KMS-11 (cell line): ENCODE measurements around the gene DENND1C.

Experiments
- H2AFZ ChIP-seq: fragments of 200-600 bp; sonication (generic); 2 replicates; pipeline ENCODE4 v1.6.1; 2016; ENCODE audit warnings: antibody characterized with exemption, mixed run types, low read depth
- H3K27ac ChIP-seq: fragments of 200-600 bp; sonication (generic); 2 replicates; pipeline ENCODE4 v1.6.1; 2016; ENCODE audit warnings: mild to moderate bottlenecking, mixed run types
- H3K27me3 ChIP-seq: fragments of 200-600 bp; sonication (generic); 2 replicates; pipeline ENCODE4 v1.6.1; 2017; ENCODE audit warnings: mild to moderate bottlenecking, low read depth, mixed run types, moderate library complexity; ENCODE audit not compliant: insufficient read depth
- H3K36me3 ChIP-seq: fragments of 200-600 bp; sonication (generic); 2 replicates; pipeline ENCODE4 v1.6.1; 2017; ENCODE audit warnings: mild to moderate bottlenecking, mixed run types; ENCODE audit not compliant: insufficient read depth
- H3K4me1 ChIP-seq: fragments of 200-600 bp; sonication (generic); 2 replicates; pipeline ENCODE4 v1.6.1; 2016; ENCODE audit warnings: mild to moderate bottlenecking, low read depth, mixed run types; ENCODE audit not compliant: poor library complexity, severe bottlenecking
- H3K4me2 ChIP-seq: fragments of 200-600 bp; sonication (generic); 2 replicates; pipeline ENCODE4 v1.7.0; 2016; ENCODE audit warnings: mild to moderate bottlenecking, mixed run types
- H3K4me3 ChIP-seq: fragments of 200-600 bp; sonication (generic); IDR thresholded peaks from 2 replicates; pipeline ENCODE4 v1.6.1; 2017; ENCODE audit warnings: low read depth, low read length, mixed read lengths; ENCODE audit not compliant: insufficient read depth
- H3K79me2 ChIP-seq: fragments of 200-600 bp; sonication (generic); 2 replicates; pipeline ENCODE4 v1.6.1; 2016; ENCODE audit warnings: low read depth, mixed run types; ENCODE audit not compliant: insufficient read depth
- H3K9ac ChIP-seq: fragments of 200-600 bp; sonication (generic); 2 replicates; pipeline ENCODE4 v1.6.1; 2016; ENCODE audit warnings: mild to moderate bottlenecking, mixed run types
- H4K20me1 ChIP-seq: fragments of 200-600 bp; sonication (generic); 2 replicates; pipeline ENCODE4 v1.6.1; 2016; ENCODE audit warnings: mild to moderate bottlenecking, mixed run types; ENCODE audit not compliant: insufficient read depth
- TF ChIP-seq, protein P1 (sequence below): fragments of 200-600 bp; sonication (generic); conservative IDR thresholded peaks from 2 replicates; pipeline ENCODE4 v1.6.1; 2017; ENCODE audit warnings: low read depth, mild to moderate bottlenecking, antibody characterized with exemption, low read length, moderate library complexity, mixed read lengths

DENND1C gene

DNA sequence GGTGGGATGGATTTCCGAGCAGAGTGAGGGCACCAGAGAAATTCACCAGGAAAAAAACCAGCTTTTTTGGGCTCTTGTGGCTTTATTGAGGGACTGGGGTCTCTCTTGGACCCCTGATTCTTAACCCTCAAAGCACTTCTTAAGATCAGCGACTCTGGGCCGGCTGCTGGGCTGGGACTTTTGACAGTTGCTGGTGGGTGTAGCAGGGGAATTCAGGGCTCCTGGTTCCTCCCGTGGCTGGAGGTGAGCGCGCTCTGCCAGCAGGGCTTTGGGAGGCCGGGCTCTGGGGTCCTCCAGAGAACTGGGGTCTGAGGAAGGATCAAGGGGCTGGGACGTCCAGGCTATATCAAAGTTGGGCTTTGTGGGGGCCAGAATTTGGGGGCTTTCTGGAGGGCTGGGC is 14.2 kb downstream of the DENND1C start:
- H2AFZ ChIP-seq = no peak overlapping the region
- TF ChIP-seq, protein P1, sequence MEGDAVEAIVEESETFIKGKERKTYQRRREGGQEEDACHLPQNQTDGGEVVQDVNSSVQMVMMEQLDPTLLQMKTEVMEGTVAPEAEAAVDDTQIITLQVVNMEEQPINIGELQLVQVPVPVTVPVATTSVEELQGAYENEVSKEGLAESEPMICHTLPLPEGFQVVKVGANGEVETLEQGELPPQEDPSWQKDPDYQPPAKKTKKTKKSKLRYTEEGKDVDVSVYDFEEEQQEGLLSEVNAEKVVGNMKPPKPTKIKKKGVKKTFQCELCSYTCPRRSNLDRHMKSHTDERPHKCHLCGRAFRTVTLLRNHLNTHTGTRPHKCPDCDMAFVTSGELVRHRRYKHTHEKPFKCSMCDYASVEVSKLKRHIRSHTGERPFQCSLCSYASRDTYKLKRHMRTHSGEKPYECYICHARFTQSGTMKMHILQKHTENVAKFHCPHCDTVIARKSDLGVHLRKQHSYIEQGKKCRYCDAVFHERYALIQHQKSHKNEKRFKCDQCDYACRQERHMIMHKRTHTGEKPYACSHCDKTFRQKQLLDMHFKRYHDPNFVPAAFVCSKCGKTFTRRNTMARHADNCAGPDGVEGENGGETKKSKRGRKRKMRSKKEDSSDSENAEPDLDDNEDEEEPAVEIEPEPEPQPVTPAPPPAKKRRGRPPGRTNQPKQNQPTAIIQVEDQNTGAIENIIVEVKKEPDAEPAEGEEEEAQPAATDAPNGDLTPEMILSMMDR = no peak
- H3K9ac ChIP-seq = no peak overlapping the region
- no peaks in the 10 kb centered on the region for H3K4me1 ChIP-seq
- H3K27me3 ChIP-seq = peaks cover 26% of the 10 kb centered on the region; the same call in 1 of the 2 replicates
- H3K27ac ChIP-seq = no peak overlapping the region
- H3K4me3 ChIP-seq = no peak overlapping the region
- H4K20me1 ChIP-seq = no peaks in the 10 kb centered on the region
- no peaks in the 10 kb centered on the region for H3K79me2 ChIP-seq
- H3K4me2 ChIP-seq = no peak overlapping the region
- no peaks in the 10 kb centered on the region for H3K36me3 ChIP-seq

DNA sequence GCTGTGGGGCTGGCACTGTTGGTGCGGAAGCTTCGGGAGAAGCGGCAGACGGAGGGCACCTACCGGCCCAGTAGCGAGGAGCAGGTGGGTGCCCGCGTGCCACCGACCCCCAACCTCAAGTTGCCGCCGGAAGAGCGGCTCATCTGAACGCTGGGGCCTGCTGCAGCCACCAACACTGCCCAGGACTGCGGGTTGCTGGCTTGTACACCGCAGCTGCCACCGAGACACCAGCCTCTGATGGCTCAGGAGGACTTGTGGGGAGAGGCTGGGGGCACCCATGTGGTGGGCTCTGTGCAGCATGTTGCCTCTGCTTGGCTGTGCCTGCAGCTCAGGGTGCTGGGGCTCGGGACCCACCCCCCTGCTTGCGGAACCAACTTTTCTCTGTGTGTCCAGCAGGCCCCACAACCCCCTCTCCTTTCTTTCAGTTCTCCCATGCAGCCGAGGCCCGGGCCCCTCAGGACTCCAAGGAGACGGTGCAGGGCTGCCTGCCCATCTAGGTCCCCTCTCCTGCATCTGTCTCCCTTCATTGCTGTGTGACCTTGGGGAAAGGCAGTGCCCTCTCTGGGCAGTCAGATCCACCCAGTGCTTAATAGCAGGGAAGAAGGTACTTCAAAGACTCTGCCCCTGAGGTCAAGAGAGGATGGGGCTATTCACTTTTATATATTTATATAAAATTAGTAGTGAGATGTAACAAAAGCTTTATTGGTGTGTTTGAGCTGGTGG is 14.9 kb downstream of the DENND1C start:
- Histone ChIP-seq H3K9ac (no peak overlapping the region), H3K27ac (no peak overlapping the region), H4K20me1 (no peaks in the 10 kb centered on the region), H3K36me3 (no peaks in the 10 kb centered on the region), H3K4me1 (no peaks in the 10 kb centered on the region), H2AFZ (no peak overlapping the region), H3K4me2 (no peak overlapping the region), H3K27me3 (peaks cover 26% of the 10 kb centered on the region; the same call in 1 of the 2 replicates), H3K79me2 (no peaks in the 10 kb centered on the region), H3K4me3 (no peak overlapping the region)
- TF ChIP-seq, protein P1 = no peak

DNA sequence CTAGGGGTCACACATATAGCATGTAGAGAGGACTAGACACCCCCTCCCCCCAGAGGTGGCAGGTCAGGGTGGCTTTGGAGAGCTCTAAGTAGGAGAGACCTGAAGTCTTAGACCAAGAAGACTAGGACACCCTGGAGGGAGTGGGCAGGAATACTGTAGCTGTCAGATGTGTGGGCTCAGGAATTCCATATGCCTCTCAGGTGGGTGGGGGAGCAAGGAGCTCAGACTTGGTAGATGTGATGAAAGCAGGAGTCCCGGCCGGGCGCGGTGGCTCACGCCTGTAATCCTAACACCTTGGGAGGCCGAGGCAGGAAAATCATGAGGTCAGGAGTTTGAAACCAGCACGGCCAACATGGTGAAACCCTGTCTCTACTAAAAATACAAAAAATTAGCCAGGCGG is 15.9 kb downstream of the DENND1C start:
- TF ChIP-seq, protein P1 = no peak
- H3K9ac ChIP-seq = no peak overlapping the region

DNA sequence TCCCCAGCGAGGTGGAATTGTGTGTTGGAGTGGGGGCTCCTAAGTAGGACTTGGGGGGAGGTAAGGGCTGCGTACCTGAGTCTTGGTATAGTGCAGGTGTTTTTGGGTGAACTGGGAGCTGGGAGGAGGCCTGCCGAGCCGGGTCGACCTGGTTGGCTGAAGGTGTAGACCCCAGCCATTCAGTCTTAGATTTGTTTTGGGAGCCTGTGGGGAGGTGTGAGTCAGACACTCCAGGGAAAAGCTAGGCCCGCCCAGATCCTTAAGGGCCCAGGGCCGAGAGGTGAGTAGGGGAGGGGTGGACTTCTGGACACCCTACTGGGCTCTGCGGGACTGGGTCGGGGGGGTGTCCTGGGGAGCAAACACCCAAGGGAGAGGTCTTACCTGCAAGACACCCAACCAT is 16.6 kb downstream of the DENND1C start:
- Histone ChIP-seq H2AFZ (no peak overlapping the region), H3K4me2 (no peak overlapping the region), H3K27me3 (peaks cover 26% of the 10 kb centered on the region; the same call in 1 of the 2 replicates), H3K4me3 (no peak overlapping the region), H3K36me3 (no peaks in the 10 kb centered on the region), H3K79me2 (no peaks in the 10 kb centered on the region), H3K27ac (no peak overlapping the region), H3K9ac (no peak overlapping the region), H3K4me1 (no peaks in the 10 kb centered on the region), H4K20me1 (no peaks in the 10 kb centered on the region)
- TF ChIP-seq, protein P1 = no peak

More for the DNA sequence above, 15.9 kb downstream of the DENND1C start:
- Histone ChIP-seq H3K79me2 (no peaks in the 10 kb centered on the region), H3K36me3 (no peaks in the 10 kb centered on the region), H3K4me1 (no peaks in the 10 kb centered on the region), H3K4me2 (no peak overlapping the region), H2AFZ (no peak overlapping the region), H4K20me1 (no peaks in the 10 kb centered on the region), H3K27ac (no peak overlapping the region), H3K4me3 (no peak overlapping the region), H3K27me3 (peaks cover 26% of the 10 kb centered on the region; the same call in 1 of the 2 replicates)
